T-helper 1 cell treated with Interleukin-12 subunit alpha and Interleukin-12 subunit beta and Interleukin-4 antibody, amounts not matched to agents 30 μg/mL and 1 μg/mL, for 36 hours (primary cell): ENCODE measurements around the gene TSC22D3.

ENCODE experiments used
- H3K27ac Mint-ChIP-seq: one replicate; pipeline ENCODE4 v1.8.0; 2021; ENCODE audit warnings: mild to moderate bottlenecking, mixed read lengths
- H3K27me3 Mint-ChIP-seq: one replicate; pipeline ENCODE4 v1.8.0; 2021; ENCODE audit warnings: low read depth, mixed read lengths
- H3K36me3 Mint-ChIP-seq: one replicate; pipeline ENCODE4 v1.8.0; 2021; ENCODE audit warnings: low read depth, mixed read lengths
- H3K4me1 Mint-ChIP-seq: one replicate; pipeline ENCODE4 v1.8.0; 2021; ENCODE audit warnings: low read depth, mixed read lengths
- H3K4me3 Mint-ChIP-seq: one replicate; pipeline ENCODE4 v1.8.0; 2021; ENCODE audit warnings: mild to moderate bottlenecking, moderate library complexity, mixed read lengths
- H3K9me3 Mint-ChIP-seq: one replicate; pipeline ENCODE4 v1.8.0; 2021; ENCODE audit warnings: mixed read lengths

Gene TSC22D3

GRCh38 chrX:107729558-107730297 lies 45.9 kb downstream of the TSC22D3 start:
- no peaks in the 10 kb centered on the region for H3K27me3 Mint-ChIP-seq
- H3K36me3 Mint-ChIP-seq, result no peaks in the 10 kb centered on the region
- no peaks in the 10 kb centered on the region for H3K9me3 Mint-ChIP-seq
- no peak overlapping the region for H3K27ac Mint-ChIP-seq
- H3K4me1 Mint-ChIP-seq, result no peaks in the 10 kb centered on the region
- H3K4me3 Mint-ChIP-seq, result no peak overlapping the region

- H3K27me3 Mint-ChIP-seq, result no peaks in the 10 kb centered on the region
- H3K4me1 Mint-ChIP-seq, result no peaks in the 10 kb centered on the region
- H3K36me3 Mint-ChIP-seq, result no peaks in the 10 kb centered on the region
- no peaks in the 10 kb centered on the region for H3K9me3 Mint-ChIP-seq
- no peak overlapping the region for H3K27ac Mint-ChIP-seq
- no peak overlapping the region for H3K4me3 Mint-ChIP-seq
These were observed 47.1 kb downstream of the TSC22D3 start for GRCh38 chrX:107728371-107729099.

DNA sequence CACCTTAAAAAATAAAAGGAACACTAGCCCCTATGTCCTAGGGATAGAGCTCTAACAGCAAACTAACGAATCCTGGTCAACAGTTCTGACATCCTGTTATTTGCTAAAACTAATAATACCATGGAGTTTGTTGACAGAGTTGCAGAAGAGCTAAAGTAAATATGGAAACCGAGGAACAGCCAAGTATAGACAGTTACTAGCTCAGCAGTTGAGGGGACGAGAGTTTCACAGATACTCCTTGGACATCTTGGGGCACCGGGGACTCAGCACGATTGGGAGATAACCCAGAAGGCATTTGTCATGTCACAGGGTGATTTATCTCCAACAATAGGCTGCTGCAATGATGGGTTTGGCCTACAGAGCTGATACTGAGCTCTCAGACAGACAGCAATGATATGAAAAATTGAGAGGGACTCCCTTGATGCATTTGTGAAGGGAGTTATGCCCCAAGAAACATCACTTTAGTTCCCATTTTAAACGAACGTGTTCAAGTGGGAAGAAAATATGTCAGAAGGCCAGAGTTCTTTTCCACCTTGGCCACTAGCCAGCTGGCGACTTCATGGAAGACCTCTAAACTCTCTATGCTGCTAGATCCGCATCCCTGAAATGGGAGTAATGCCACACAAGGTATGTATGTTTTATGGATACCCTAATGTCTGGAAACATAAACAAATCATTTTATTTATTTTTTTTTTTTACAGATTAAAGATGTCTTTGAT lies 48.6 kb downstream of the TSC22D3 start:
- Mint-ChIP-seq H3K36me3 (no peaks in the 10 kb centered on the region), H3K27me3 (no peaks in the 10 kb centered on the region), H3K27ac (no peak overlapping the region), H3K4me3 (no peak overlapping the region), H3K9me3 (no peaks in the 10 kb centered on the region), H3K4me1 (peaks cover 1% of the 10 kb centered on the region)

DNA sequence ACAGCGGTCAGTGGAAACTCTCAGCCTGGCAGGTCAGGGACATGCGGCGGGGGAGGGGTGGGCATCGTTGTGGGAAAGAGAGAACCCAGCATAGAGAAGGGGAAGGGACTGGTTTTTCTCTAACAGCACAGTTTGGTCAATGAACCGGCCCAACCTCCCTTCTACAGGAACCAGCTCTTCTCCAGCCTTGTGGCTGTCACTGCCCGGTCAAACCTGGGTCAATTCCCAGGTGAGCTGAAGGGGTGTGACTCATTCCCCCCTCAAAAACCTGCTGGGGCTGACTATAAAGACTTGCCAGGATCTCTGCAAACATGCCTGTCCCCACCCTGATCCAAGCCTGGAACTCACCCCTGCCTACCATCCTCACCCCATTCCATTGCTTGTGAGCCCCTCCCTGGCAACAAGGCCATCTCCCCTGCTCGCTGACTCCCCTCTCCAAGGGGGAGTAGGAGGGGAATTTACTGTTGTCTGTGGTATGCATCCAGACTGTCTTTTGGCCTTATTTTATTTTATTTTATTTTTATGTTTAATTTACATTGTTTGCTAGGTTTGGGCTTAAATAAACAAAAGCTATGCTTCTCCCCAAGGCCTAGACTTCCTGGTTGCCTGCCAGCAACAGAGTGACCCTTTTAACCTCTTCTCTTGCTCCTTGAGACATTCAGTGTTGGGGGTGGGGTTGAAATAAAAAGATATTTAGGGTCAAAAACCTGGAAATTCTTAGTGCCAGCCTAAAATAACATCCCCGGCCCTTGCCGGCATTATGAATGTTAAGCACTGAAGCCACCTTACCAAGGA lies 49.6 kb downstream of the TSC22D3 start:
- Mint-ChIP-seq H3K36me3 (no peaks in the 10 kb centered on the region), H3K27ac (no peak overlapping the region), H3K9me3 (no peaks in the 10 kb centered on the region), H3K27me3 (no peaks in the 10 kb centered on the region), H3K4me3 (no peak overlapping the region), H3K4me1 (peaks cover 3% of the 10 kb centered on the region)

GRCh38 chrX:107724653-107725052 lies 50.9 kb downstream of the TSC22D3 start:
- Mint-ChIP-seq H3K27ac (no peak overlapping the region), H3K4me1 (peaks cover 3% of the 10 kb centered on the region), H3K9me3 (no peaks in the 10 kb centered on the region), H3K36me3 (no peaks in the 10 kb centered on the region), H3K27me3 (no peaks in the 10 kb centered on the region), H3K4me3 (no peak overlapping the region)

DNA sequence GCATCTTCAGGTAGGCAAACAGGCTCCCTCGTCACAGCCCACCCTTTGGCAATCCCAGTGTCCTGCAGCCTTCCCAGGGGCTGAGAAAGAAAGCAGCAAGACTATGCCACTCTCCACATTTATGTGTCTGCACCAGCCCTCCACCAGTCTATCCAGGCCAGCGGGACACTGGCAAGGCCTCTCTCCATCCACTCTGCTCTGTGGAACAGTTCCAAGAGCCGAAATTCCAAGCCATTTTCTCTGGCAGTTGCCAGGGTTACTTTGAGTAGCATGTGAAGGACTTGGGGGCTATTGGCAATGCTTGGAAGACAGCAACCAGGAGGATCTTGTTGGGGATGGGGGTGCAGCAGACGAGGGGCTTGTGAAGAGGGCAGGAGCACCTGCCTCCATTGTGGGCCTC lies 52.1 kb downstream of the TSC22D3 start:
- Mint-ChIP-seq H3K9me3 (no peaks in the 10 kb centered on the region), H3K4me1 (peaks cover 3% of the 10 kb centered on the region), H3K4me3 (no peak overlapping the region), H3K27me3 (no peaks in the 10 kb centered on the region), H3K27ac (no peak overlapping the region), H3K36me3 (no peaks in the 10 kb centered on the region)

DNA sequence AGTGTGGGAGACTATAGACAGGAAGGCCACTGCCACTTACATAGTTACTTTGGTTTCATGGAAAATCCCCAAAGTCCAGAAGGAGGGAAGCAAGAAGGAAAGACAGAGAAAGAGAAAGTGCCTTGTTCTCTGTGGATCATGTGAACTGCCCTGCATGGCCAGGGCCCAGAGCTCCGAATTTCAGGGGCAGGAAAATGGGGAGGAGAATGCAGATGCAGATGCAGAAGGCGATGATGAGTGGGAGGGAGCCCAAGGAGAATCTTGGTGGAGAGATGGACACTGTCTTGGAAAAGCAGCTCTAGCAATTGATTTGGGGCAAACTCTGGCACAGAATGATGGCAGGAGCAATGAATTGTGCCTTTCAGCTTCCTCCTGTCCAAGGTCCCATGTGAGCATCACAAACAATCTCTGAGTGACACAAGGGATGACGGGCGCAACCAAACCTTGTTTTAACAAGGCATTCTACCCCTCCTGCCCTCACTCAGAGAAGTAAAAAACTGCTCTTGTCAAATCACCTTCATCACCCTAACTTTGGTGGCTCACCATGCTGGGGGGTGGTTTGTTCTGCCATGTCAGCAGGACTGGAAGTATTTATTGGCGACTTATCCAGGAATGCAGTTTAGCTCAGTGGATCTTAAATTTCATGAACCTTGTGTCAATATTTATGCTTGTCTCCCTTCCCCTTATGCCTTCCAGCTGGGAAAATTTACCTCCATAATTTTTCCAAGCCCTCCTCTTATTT lies 53.5 kb downstream of the TSC22D3 start:
- Mint-ChIP-seq H3K27ac (no peak overlapping the region), H3K4me3 (no peak overlapping the region), H3K4me1 (peaks cover 14% of the 10 kb centered on the region), H3K36me3 (no peaks in the 10 kb centered on the region), H3K27me3 (no peaks in the 10 kb centered on the region), H3K9me3 (no peaks in the 10 kb centered on the region)

DNA sequence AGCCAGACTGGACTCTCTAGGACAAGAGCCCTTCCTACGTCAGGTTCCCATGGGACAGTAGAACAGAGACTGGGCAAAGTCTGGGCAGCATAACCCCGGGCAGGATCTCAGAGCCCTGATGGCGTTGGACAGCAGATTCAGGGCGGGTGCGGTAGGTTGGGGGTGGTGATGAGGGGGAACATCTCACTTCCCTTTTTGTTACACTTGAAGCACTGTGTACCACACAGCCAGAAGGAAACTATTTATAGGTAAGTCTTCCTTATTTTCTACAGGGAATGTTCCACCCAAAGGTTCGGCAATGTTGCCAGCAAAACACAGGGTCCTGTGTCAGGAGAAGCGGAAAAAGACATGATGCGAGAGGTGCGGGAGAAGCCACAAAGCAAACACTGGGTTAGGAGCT lies 54.3 kb downstream of the TSC22D3 start:
- Mint-ChIP-seq H3K27me3 (no peaks in the 10 kb centered on the region), H3K4me1 (peaks cover 16% of the 10 kb centered on the region), H3K36me3 (no peaks in the 10 kb centered on the region), H3K27ac (no peak overlapping the region), H3K4me3 (no peak overlapping the region), H3K9me3 (no peaks in the 10 kb centered on the region)

DNA sequence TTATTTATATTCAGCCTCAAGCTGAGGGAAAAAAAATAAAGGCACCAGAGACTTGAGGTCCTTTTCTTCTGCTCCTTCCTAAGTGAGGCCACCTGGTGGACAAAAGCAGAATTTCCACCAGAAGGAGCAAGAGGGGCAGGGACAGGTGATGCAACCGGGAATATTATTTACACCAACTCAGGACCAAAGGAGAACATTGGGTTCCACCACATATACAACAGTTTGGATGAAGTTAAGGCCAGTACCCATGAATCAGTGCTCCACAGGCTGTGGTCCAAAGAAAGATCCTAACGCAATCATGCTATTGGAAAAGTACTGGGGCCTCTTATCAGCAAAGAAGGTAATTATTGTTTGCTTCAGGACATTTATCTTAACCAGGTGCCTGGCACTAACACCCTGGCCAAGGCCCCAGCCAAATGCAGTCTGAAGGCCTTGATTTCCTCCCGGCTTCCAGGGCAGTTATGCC lies 57.4 kb downstream of the TSC22D3 start:
- Mint-ChIP-seq H3K27ac (peak overlapping the region; percentile 90), H3K36me3 (peaks cover 19% of the 10 kb centered on the region), H3K27me3 (no peaks in the 10 kb centered on the region), H3K4me1 (peaks cover 31% of the 10 kb centered on the region), H3K9me3 (no peaks in the 10 kb centered on the region), H3K4me3 (peak overlapping the region; percentile 95)

GRCh38 chrX:107716816-107717700 lies 58.5 kb downstream of the TSC22D3 start:
- peaks cover 19% of the 10 kb centered on the region for H3K36me3 Mint-ChIP-seq
- peaks cover 34% of the 10 kb centered on the region for H3K4me1 Mint-ChIP-seq
- no peaks in the 10 kb centered on the region for H3K27me3 Mint-ChIP-seq
- peak overlapping the region; percentile 95 for H3K4me3 Mint-ChIP-seq
- H3K27ac Mint-ChIP-seq, result peak overlapping the region; percentile 90
- no peaks in the 10 kb centered on the region for H3K9me3 Mint-ChIP-seq

DNA sequence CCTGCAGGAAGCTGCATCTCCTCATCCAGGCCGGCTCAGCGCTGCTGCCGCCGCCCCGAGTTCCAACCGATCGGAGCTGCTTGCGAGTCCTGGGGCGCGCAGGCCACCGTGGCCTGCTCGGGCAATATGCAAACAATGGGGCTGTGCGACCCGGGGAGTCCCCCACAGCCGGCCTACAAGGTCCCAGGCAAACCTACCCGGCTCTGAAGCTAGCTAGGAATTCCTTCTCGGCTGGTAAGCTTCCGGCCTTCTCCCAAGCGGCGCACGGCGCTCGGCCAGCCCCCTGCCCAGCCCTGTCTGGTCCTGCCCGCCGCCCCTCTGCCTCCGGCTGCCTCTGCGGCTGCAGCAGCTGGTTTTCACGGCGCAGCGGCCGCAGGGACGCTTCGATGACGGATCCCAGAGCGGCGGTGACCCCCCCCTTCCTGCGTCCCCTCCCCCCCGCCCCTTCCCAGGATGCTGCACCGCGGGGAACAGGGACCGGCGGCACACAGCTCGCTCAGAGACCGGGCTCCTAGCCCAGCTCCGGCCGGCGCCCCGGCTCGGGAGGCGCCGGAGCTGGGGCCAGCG lies 59.4 kb downstream of the TSC22D3 start:
- peak overlapping the region; percentile 95 for H3K4me3 Mint-ChIP-seq
- H3K36me3 Mint-ChIP-seq, result peaks cover 20% of the 10 kb centered on the region
- no peaks in the 10 kb centered on the region for H3K9me3 Mint-ChIP-seq
- H3K4me1 Mint-ChIP-seq, result peaks cover 38% of the 10 kb centered on the region
- peak overlapping the region; percentile 93 for H3K27ac Mint-ChIP-seq
- no peaks in the 10 kb centered on the region for H3K27me3 Mint-ChIP-seq

DNA sequence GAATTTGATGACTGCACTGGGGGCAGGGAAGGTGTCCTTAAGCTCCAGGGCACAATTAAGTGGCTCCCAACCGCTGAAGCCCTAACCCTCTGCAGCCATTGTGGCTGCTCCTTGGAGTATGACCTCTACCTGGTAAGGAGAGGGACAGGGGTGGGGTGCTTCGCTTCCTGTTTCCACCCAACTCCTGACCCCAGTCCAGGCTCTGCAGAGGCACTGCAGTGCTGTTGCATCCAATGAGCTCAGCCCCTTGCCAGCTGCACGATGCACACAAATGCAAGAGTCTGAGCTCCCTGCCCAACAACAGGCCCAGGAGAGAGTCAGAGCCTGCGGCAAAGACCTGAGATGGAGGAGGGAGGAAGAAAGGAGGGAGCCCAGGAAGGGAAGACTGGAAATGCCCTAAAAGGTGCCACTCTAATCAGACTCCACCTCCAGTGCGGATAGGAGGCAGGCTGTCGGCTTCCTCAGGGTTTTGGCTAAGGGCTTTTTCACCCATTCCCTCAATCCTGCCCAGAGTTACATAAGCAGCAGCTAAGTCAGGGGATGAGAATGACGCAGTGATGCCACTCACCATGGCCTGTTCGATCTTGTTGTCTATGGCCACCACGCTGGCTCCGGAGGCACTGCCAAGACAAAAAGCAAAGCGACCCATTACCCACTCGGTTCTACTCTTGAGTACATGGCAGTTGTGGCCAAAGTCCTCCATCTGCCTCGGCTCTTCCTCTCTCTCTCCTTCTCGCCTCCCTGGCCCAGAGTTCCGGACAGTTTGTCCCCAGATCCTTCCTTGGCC lies 60.1 kb downstream of the TSC22D3 start:
- Mint-ChIP-seq H3K27ac (peak overlapping the region; percentile 93), H3K9me3 (no peaks in the 10 kb centered on the region), H3K27me3 (no peaks in the 10 kb centered on the region), H3K4me3 (peak overlapping the region; percentile 95), H3K4me1 (peaks cover 45% of the 10 kb centered on the region), H3K36me3 (peaks cover 21% of the 10 kb centered on the region)
